HepG2 (cell line): Measurements from ENCODE around the gene WDR70. TPM values are rescaled to one million over a fixed set of nuclear protein-coding genes. Genes with fewer than 3 reads are reported as not detected.

Experiments
- KIAA2018 ChIP-seq: sonication (generic); formaldehyde crosslinking; IDR thresholded peaks from 2 replicates; pipeline ENCODE4 v1.5.0; 2020; ENCODE audit warnings: mild to moderate bottlenecking, missing genetic modification reagents, borderline replicate concordance
- ZNF329 ChIP-seq: sonication (generic); formaldehyde crosslinking; IDR thresholded peaks from 2 replicates; pipeline ENCODE4 v1.9.0; 2021; ENCODE audit warnings: low read depth, mild to moderate bottlenecking, missing genetic modification reagents
- ZNF414 ChIP-seq: sonication (generic); formaldehyde crosslinking; IDR thresholded peaks from 2 replicates; pipeline ENCODE4 v1.5.0; 2020; ENCODE audit warnings: missing genetic modification reagents
- ZNF776 ChIP-seq: sonication (generic); formaldehyde crosslinking; IDR thresholded peaks from 2 replicates; pipeline ENCODE4 v1.4.0; 2020; ENCODE audit warnings: mild to moderate bottlenecking, missing genetic modification reagents
- polyA plus RNA-seq, 8 experiments: library from polyadenylated mRNA; depleted of rRNA in 3 of 8; stranded (reverse) in 7 of 8; unstranded in 1 of 8; fragments of >200 nt; fragmentation: Illumina TruSeq in 4 of 8; extraction: Trizol in 4 of 8; gene quantifications; 2 replicates each; pipeline versions ENCODE4 v1.2.1 to v1.2.3, GENCODE V29; 2011 to 2016; ENCODE audit warnings: low read depth in 4 of 8, missing spikeins in 1 of 8, mixed read lengths in 1 of 8; ENCODE audit not compliant: insufficient read depth in 1 of 8
- total RNA-seq, 5 experiments: library from RNA; depleted of rRNA; stranded (reverse); fragments of >200 nt; fragmentation: Illumina TruSeq; extraction: Trizol; gene quantifications; 2 replicates each; pipeline ENCODE4 v1.2.3, GENCODE V29; 2016; ENCODE audit warnings: low read depth in 1 of 5

The WDR70 gene
- total and polyA plus RNA-seq, 2 of the 13 experiments (the other 11 are each of a cell fraction or from before 2014, with no cell fraction given): 14.6 to 30.6 TPM

- TF ChIP-seq ZNF776 (CRISPR knock-in tag) (no peak), ZNF414 (CRISPR knock-in tag) (no peak), ZNF329 (CRISPR knock-in tag) (no peak), KIAA2018 (CRISPR knock-in tag) (no peak)
Observed at GRCh38 chr5:37355161-37355560, 24.0 kb upstream of the WDR70 start (continued).
